Transverse colon (tissue), 4 donors: ENCODE results near the gene NRG2. TPM values are rescaled to one million over a fixed set of nuclear protein-coding genes. Genes with fewer than 3 reads are reported as not detected.

Experiments used
- DNase-seq: peaks from one replicate; pipeline ENCODE4 v3.0.0-alpha.2; 2019
- H3K27ac ChIP-seq, 4 donors: fragments of 200-600 bp; sonication (generic); 2 replicates each; pipeline ENCODE4 v1.5.1; 2016 to 2018; ENCODE audit warnings: inconsistent platforms in 4 of 4
- H3K27me3 ChIP-seq: fragments of 200-600 bp; sonication (generic); 2 replicates; pipeline ENCODE4 v1.5.1; 2017; ENCODE audit warnings: inconsistent platforms
- H3K36me3 ChIP-seq, 4 donors: fragments of 200-600 bp; sonication (generic); 2 replicates each; pipeline ENCODE4 v1.5.1; 2017 to 2019; ENCODE audit warnings: inconsistent platforms in 4 of 4
- H3K4me1 ChIP-seq, 4 donors: fragments of 200-600 bp; sonication (generic); 2 replicates each; pipeline ENCODE4 v1.5.1; 2017 to 2020; ENCODE audit warnings: inconsistent platforms in 4 of 4
- H3K4me3 ChIP-seq, 4 donors: fragments of 200-600 bp; sonication (generic); 1 replicate in 1 of 4; 2 replicates in 3 of 4; pipeline versions ENCODE4 v1.5.1 to v1.6.1; 2017 to 2019; ENCODE audit warnings: inconsistent platforms in 4 of 4
- H3K9me3 ChIP-seq, 2 donors: fragments of 200-600 bp; sonication (generic); 2 replicates each; pipeline ENCODE4 v1.5.1; 2017 to 2019; ENCODE audit warnings: inconsistent platforms in 2 of 2
- EP300 ChIP-seq: sonication (generic); formaldehyde crosslinking; IDR thresholded peaks from one replicate; pipeline ENCODE4 v1.6.1; 2017; ENCODE audit warnings: antibody characterized with exemption, low read depth
- POLR2A ChIP-seq: fragments of 450-650 bp; IDR thresholded peaks from one replicate; pipeline ENCODE4 v1.6.1; 2016; ENCODE audit warnings: antibody characterized with exemption, mild to moderate bottlenecking, moderate library complexity
- POLR2AphosphoS5 ChIP-seq, 3 donors: sonication (generic); formaldehyde crosslinking; IDR thresholded peaks; one replicate each; pipeline ENCODE4 v1.6.1; 2016; ENCODE audit warnings: antibody characterized with exemption in 3 of 3
- WGBS, 2 donors: methylation state at CpG; one replicate each; pipeline ENCODE4 v1.1.5; 2018; ENCODE audit warnings: low coverage in 1 of 2; 5-methylcytosine and 5-hydroxymethylcytosine counted together
- in situ Hi-C, 4 donors: fragments of 200-750 bp; cut with MboI; loops; one replicate each; pipeline versions ENCODE4 v1.15.0 to v1.15.1; 2017; ENCODE audit warnings: low sequenced_read_pairs in 3 of 4, low pct_ligation_motif_present in 1 of 4, low pct_unique_long_range_greater_than_20kb in 1 of 4
- intact Hi-C: fragments of 100-400 bp; cut with DNase I; formaldehyde crosslinking; loops from one replicate; pipeline ENCODE4 v1.15.1; 2023; ENCODE audit warnings: low total_unique reads
- total RNA-seq, 4 donors: library from RNA; depleted of rRNA; stranded (reverse); fragments of >200 nt; gene quantifications; one replicate each; pipeline ENCODE4 v1.1.0, GENCODE V29; 2016
- TF ChIP-seq, protein P1 (sequence below), 5 experiments: fragments of 200-600 bp in 3 of 5; fragments of 450-650 bp in 2 of 5; sonication (generic) in 3 of 5; IDR thresholded peaks; 1 replicate in 2 of 5; 2 replicates in 3 of 5; pipeline ENCODE4 v1.5.1; 2016 to 2017; ENCODE audit warnings: antibody characterized with exemption in 5 of 5, inconsistent platforms in 3 of 5, mild to moderate bottlenecking in 2 of 5, moderate library complexity in 1 of 5

NRG2 gene
- total RNA-seq, 4 donors from 2014 or later = 0.68 to 12.3 (median 0.95) TPM; not detected in 1

DNA sequence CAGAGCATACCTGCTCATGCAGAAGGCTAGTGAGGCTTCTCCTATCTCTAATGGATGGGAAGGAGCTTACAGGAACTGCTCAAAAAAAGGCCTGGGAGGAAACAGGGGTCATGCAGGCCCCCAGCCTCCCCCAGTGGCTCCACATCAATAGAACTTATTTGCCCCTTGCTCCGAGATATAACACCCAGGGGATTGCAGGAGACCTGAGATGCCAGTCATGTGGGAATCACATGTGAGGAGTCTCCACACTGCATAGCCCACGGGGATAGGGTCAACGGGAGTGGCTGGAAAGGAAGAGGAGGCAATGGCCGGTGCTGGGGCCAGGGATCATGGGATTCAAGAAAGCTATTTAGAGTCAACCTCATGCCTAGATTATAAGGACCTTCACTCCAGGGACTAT, 76.2 kb downstream of the NRG2 start:
- TF ChIP-seq POLR2A = no peak
- no peak for TF ChIP-seq EP300
- TF ChIP-seq, protein P1, sequence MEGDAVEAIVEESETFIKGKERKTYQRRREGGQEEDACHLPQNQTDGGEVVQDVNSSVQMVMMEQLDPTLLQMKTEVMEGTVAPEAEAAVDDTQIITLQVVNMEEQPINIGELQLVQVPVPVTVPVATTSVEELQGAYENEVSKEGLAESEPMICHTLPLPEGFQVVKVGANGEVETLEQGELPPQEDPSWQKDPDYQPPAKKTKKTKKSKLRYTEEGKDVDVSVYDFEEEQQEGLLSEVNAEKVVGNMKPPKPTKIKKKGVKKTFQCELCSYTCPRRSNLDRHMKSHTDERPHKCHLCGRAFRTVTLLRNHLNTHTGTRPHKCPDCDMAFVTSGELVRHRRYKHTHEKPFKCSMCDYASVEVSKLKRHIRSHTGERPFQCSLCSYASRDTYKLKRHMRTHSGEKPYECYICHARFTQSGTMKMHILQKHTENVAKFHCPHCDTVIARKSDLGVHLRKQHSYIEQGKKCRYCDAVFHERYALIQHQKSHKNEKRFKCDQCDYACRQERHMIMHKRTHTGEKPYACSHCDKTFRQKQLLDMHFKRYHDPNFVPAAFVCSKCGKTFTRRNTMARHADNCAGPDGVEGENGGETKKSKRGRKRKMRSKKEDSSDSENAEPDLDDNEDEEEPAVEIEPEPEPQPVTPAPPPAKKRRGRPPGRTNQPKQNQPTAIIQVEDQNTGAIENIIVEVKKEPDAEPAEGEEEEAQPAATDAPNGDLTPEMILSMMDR (IDR thresholded peaks at IDR 0.05) = no peak
- TF ChIP-seq POLR2AphosphoS5 (IDR thresholded peaks at IDR 0.05) = no peak
- DNase-seq = no peak
- Histone ChIP-seq H3K27me3 (no peaks in the 10 kb centered on the region), H3K9me3 (no peaks in the 10 kb centered on the region), H3K4me1 (peaks cover 0 to 7% (median 1%) of the 10 kb centered on the region in 4 donors), H3K36me3 (no peaks in the 10 kb centered on the region), H3K27ac (no peak overlapping the region), H3K4me3 (no peak overlapping the region)
- WGBS, 2 donors = 73 to 89% methylated on average over 2 to 4 of the region's 4 CpGs
- intact Hi-C loops = loop anchor here (5.0 kb wide), 1 partner anchor 180 kb away; no protein-coding TSS in a partner anchor
- in situ Hi-C loops = loop anchor here in 3 of 4 donors (10.0 kb wide), 1 partner anchor 182 kb away; no protein-coding TSS in a partner anchor

DNA sequence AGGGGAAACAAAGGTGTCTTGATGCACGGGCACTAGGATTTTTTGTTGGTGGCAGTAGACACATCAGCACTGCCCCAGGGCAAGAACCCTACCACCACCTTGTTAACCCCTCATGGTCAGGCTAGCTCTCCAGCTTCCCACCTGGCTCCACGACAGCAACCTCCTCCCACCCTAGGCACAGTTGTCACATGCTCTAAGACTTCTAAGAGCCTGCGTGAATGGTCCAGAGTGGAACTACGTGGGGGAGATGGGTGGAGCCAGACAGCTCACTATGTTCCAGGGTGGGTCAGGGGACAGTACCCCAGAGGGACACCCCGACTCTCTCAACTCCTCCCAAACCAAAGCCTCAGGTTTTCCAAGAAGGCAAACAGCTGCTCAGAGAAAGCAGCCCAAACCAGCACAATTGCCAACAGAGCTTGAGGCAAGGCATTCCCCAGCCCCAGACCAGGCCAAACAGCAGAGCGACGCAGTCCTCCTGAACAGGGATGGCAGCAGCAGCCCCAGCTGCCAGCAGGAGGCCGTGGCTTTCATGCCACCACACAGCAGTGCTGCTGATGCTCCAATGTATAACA, 78.0 kb downstream of the NRG2 start:
- TF ChIP-seq POLR2AphosphoS5 (IDR thresholded peaks at IDR 0.05) = no peak
- in situ Hi-C loops = loop anchor here in 3 of 4 donors (10.0 kb wide), 1 partner anchor 180 kb away; no protein-coding TSS in a partner anchor
- Histone ChIP-seq H3K27ac (no peak overlapping the region), H3K4me1 (peaks cover 0 to 7% (median 1%) of the 10 kb centered on the region in 4 donors), H3K9me3 (no peaks in the 10 kb centered on the region), H3K36me3 (no peaks in the 10 kb centered on the region), H3K4me3 (no peak overlapping the region), H3K27me3 (no peaks in the 10 kb centered on the region)
- DNase-seq = no peak
- 74% methylated on average over 8 of the region's 8 CpGs; no CpG with 5 or more reads in 1 of the 2 donors for WGBS, 2 donors
- intact Hi-C loops = loop anchor here (5.0 kb wide), 1 partner anchor 178 kb away; no protein-coding TSS in a partner anchor

DNA sequence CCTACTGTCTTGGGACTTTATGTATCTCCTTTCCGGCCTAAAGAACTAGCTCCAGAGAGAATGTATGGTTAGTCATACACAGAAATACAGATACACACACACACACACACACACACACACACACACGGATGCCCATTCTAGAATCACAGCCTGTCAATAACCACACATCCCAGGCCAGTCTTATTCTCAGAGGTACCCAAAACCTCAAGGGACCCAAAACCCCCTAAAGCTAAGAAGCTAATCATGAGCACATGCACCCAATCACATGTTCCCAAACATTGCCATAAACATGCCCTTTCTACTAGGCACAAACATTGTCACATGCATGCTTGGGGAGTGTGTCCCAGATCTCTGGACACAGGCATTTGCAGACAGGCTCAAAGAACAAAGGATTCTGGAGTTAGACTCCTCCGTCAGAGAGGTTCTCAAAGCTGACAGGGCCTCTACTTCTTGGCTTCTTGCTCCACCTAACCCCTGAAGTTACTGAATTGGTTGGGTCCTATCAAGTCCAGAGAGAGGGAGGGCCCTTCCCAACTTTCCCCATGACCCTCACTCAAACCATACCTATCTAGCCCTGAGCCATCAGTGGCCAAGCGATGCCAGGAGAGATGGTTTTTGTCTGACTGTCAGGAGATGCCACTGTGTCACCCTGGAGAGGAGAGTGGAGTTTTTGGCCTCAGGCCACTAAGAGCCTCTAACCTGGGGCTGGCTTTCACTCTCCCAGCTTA, 78.7 kb downstream of the NRG2 start:
- DNase-seq = no peak
- Histone ChIP-seq H3K27ac (no peak overlapping the region), H3K36me3 (no peaks in the 10 kb centered on the region), H3K27me3 (no peaks in the 10 kb centered on the region), H3K4me1 (peaks cover 0 to 7% (median 1%) of the 10 kb centered on the region in 4 donors), H3K4me3 (no peak overlapping the region), H3K9me3 (no peaks in the 10 kb centered on the region)
- WGBS, 2 donors = 83% methylated on average over 4 of the region's 4 CpGs; no CpG with 5 or more reads in 1 of the 2 donors
- intact Hi-C loops = no loop called here
- in situ Hi-C loops = loop anchor here in 3 of 4 donors (10.0 kb wide), 1 partner anchor 180 kb away; no protein-coding TSS in a partner anchor
- TF ChIP-seq POLR2A (no peak), POLR2AphosphoS5 (IDR thresholded peaks at IDR 0.05) (no peak), EP300 (no peak)
- TF ChIP-seq, protein P1 (IDR thresholded peaks at IDR 0.05) = no peak

DNA sequence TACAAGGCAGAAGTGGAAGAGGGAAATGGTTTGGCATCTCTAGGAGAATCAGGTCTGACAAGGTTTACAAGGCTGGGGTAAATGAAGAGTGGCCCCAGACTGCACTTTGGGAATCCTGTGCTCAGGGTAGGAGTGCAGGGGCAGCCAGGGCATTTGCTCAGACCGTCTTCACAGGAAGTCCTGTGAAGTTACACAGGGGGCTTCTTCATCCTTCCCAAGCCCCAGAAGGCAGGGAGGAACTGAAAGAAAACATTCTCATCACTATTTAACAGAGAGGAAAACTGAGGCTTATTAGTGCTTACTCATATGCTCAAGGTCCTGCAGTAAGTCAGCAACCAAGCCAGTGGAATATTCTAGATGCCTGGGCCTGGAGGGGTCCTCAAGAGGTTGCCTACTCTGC, 80.7 kb downstream of the NRG2 start:
- intact Hi-C loops = no loop called here
- Histone ChIP-seq H3K4me3 (no peak overlapping the region), H3K27me3 (no peaks in the 10 kb centered on the region), H3K4me1 (no peaks in the 10 kb centered on the region), H3K27ac (no peak overlapping the region), H3K9me3 (no peaks in the 10 kb centered on the region), H3K36me3 (no peaks in the 10 kb centered on the region)
- 65% methylated on average over 1 of the region's 1 CpG; no CpG with 5 or more reads in 1 of the 2 donors for WGBS, 2 donors
- TF ChIP-seq, protein P1 (IDR thresholded peaks at IDR 0.05) = no peak
- TF ChIP-seq POLR2AphosphoS5 (IDR thresholded peaks at IDR 0.05) (no peak), EP300 (no peak), POLR2A (no peak)
- DNase-seq = no peak
- in situ Hi-C loops = loop anchor here in 3 of 4 donors (10.0 kb wide), 1 partner anchor 178 kb away; no protein-coding TSS in a partner anchor
